IPS-15b (cell line): ENCODE data around the gene PTOV1.

Experiments used
- H3K27me3 ChIP-seq: one replicate; pipeline ENCODE4 v1.6.1; 2013; ENCODE audit warnings: low read length; ENCODE audit not compliant: control insufficient read depth, insufficient read depth
- H3K36me3 ChIP-seq: one replicate; pipeline ENCODE4 v1.6.1; 2013; ENCODE audit warnings: low read length; ENCODE audit not compliant: control insufficient read depth, insufficient read depth
- H3K4me1 ChIP-seq: one replicate; pipeline ENCODE4 v1.6.1; 2013; ENCODE audit warnings: mild to moderate bottlenecking, low read length; ENCODE audit not compliant: control insufficient read depth, insufficient read depth
- H3K4me3 ChIP-seq: one replicate; pipeline ENCODE4 v1.5.1; 2013; ENCODE audit warnings: low read depth, low read length
- H3K9ac ChIP-seq: one replicate; pipeline ENCODE4 v1.6.1; 2013; ENCODE audit warnings: low read depth, mild to moderate bottlenecking, low read length
- H3K9me3 ChIP-seq: one replicate; pipeline ENCODE4 v1.6.1; 2013; ENCODE audit warnings: mild to moderate bottlenecking, low read length; ENCODE audit not compliant: control insufficient read depth, insufficient read depth

The PTOV1 gene

GRCh38 chr19:49837009-49837310 lies 14.0 kb upstream of the PTOV1 start:
- no peak overlapping the region for H3K9ac ChIP-seq
- no peaks in the 10 kb centered on the region for H3K27me3 ChIP-seq
- H3K4me1 ChIP-seq, result no peaks in the 10 kb centered on the region
- no peaks in the 10 kb centered on the region for H3K9me3 ChIP-seq
- H3K36me3 ChIP-seq, result peaks cover 49% of the 10 kb centered on the region
- no peak overlapping the region for H3K4me3 ChIP-seq

DNA sequence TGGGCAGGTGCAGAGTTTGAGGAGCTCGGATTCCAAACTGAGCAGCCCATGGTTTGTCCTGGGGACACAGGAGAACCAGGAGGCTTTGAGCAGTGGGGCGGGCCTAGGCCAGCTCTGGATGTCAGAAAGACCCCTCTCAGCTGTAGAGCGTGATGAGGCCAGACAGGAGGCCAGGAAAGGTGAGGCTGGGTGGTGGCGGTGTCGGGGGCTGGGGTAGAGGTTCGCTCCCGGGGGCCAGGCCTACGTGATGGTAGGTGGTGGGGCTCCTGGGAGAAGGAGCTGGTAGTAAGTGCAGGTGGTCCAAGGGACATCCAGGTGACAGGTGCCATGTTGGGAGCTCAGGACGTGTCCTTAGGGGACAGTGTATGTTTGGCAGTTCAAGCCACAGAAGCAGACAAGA lies 13.5 kb upstream of the PTOV1 start:
- H3K4me3 ChIP-seq, result no peak overlapping the region
- H3K9me3 ChIP-seq, result no peaks in the 10 kb centered on the region
- H3K36me3 ChIP-seq, result peaks cover 46% of the 10 kb centered on the region

GRCh38 chr19:49838885-49839588 lies 11.9 kb upstream of the PTOV1 start:
- Histone ChIP-seq H3K9ac (no peak overlapping the region), H3K4me3 (no peak overlapping the region), H3K4me1 (no peaks in the 10 kb centered on the region), H3K27me3 (no peaks in the 10 kb centered on the region), H3K9me3 (no peaks in the 10 kb centered on the region), H3K36me3 (peaks cover 39% of the 10 kb centered on the region)

More for the DNA sequence above, 13.5 kb upstream of the PTOV1 start:
- no peaks in the 10 kb centered on the region for H3K27me3 ChIP-seq
- H3K4me1 ChIP-seq, result no peaks in the 10 kb centered on the region
- H3K9ac ChIP-seq, result no peak overlapping the region

DNA sequence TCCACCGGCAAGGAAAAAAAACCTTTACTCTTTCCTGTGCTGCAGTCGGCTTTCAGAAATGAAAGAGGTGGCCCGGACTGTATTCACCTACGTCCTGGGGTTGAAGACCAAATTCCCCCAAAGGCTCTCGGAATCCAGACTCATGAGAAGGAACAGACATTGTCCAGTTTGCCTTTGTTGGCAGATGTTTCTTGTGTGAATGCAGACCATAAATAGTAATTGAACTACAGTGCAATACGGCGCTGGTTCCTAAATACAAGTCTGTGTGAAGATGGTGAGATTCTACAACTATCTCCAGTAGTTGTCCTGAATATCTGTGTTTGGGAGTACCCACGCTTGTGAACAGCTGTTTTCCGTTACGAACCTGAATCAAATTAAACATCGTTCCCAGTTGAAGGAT lies 11.2 kb upstream of the PTOV1 start:
- H3K9ac ChIP-seq, result no peak overlapping the region
- H3K4me3 ChIP-seq, result no peak overlapping the region
- no peaks in the 10 kb centered on the region for H3K4me1 ChIP-seq
- peaks cover 33% of the 10 kb centered on the region for H3K36me3 ChIP-seq
- H3K9me3 ChIP-seq, result no peaks in the 10 kb centered on the region
- H3K27me3 ChIP-seq, result no peaks in the 10 kb centered on the region

DNA sequence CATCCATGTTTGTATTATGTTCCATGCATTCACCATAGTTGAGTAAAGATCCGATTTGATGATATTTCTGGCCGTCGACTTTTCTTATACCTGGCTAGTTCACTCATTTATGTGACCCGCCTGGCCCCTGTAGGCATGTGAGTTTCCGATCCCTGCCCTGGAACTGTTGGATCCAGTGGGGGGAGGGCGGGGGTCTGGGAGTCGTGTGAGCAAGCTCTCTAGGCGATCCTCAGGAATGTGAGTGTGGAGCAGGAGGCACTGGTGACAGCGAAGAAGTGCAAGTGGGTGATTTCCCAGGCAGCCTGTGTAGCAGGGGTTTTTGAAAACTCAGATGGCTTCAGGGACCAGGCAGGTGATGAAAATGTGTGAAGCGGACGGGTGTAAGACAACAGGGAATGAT lies 10.6 kb upstream of the PTOV1 start:
- H3K9me3 ChIP-seq, result no peaks in the 10 kb centered on the region
- H3K4me3 ChIP-seq, result no peak overlapping the region
- H3K27me3 ChIP-seq, result no peaks in the 10 kb centered on the region
- H3K4me1 ChIP-seq, result no peaks in the 10 kb centered on the region
- H3K9ac ChIP-seq, result no peak overlapping the region
- H3K36me3 ChIP-seq, result peaks cover 27% of the 10 kb centered on the region

DNA sequence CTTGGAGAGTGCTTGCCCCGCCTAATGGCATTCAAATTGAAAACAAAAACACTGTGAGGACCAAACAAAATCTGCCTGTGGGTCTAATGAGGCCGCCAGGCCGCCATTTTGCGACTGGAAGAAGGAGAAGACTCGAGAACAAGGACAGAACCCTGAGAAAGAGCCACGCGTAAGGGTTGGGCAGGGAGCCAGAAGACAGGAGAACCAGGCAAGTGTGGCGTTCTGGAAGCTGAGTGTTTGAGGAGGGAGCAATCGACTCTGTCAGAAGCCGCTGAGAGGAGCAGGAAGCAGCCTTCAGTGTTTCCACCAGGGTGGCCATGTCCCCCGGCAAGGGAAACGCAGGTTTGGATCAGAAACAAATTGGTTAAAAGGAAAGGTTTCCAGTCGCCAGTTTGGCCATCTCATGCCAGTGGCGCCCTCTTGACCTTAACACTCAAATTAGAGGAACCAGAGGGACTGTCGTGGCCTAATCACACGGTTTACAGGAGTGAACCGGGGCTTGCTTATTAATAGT lies 10.2 kb upstream of the PTOV1 start:
- Histone ChIP-seq H3K4me1 (no peaks in the 10 kb centered on the region), H3K36me3 (peaks cover 24% of the 10 kb centered on the region), H3K9me3 (no peaks in the 10 kb centered on the region), H3K27me3 (no peaks in the 10 kb centered on the region), H3K4me3 (no peak overlapping the region), H3K9ac (no peak overlapping the region)

- Histone ChIP-seq H3K4me1 (no peaks in the 10 kb centered on the region), H3K36me3 (peaks cover 3% of the 10 kb centered on the region), H3K9me3 (no peaks in the 10 kb centered on the region), H3K4me3 (no peak overlapping the region), H3K9ac (no peak overlapping the region), H3K27me3 (no peaks in the 10 kb centered on the region)
These were observed 7.7 kb upstream of the PTOV1 start for GRCh38 chr19:49843265-49843664.

DNA sequence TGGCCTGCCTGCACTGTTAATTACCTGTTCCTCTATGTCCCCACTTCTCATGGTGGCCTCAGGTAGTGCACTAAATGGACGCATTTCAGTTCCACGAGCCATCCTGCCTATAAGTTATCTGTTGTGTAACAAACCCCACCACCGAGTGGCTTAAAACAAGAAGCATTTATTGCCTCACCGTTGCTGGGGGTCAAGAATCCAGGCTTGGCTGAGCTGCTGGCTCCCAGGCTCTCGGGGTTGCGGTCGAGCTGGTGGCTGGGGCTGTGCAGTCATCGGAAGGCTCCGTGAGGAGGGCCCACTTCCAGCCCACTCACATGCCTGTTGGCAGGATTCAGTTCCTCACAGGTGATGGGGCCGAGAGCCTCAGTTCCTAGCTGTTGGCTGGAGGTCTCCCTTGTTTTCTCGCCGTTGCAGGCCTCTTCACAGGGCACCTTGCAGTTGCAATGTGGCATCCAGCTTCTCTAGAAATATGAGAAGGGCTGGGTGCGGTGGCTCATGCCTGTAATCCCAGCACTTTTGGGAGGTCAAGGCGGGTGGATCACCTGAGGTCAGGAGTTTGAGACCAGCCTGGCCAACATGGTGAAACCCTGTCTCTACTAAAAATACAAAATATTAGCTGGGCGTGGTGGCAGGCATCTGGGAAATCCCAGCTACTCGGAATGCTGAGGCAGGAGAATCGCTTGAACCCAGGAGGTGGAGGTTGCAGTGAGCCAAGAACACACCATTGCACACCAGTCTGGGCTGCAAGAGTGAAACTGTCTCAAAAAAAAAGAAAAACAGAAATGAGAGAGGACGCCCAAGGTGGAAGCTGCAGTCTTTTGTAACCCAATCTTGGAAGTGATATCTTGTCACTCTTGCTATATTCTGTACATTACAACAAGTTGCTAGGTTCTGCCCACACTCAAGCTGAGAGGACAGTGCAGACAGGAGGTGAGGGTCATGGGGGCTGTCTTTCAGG lies 6.5 kb upstream of the PTOV1 start:
- Histone ChIP-seq H3K4me3 (no peak overlapping the region), H3K9me3 (no peaks in the 10 kb centered on the region), H3K9ac (no peak overlapping the region), H3K36me3 (no peaks in the 10 kb centered on the region), H3K27me3 (no peaks in the 10 kb centered on the region), H3K4me1 (no peaks in the 10 kb centered on the region)

DNA sequence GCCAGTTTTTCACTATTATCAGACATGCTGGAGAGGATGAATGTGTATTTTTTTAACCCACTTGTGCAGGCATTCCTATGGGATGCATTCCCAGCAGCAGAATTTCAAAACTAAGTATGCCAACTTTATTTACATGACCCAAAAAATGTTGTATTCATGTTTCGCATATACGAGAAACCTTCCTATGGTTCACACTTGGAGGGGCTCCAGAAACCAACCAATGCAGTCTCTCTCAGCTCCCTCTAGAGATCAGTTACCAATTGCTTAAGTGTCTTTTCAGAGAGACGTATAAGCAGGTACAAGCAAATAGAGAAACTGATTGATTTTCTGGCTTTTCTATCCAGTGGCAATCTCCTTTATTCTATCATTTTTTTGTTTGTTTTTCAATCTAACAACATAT lies 5.5 kb upstream of the PTOV1 start:
- H3K27me3 ChIP-seq, result no peaks in the 10 kb centered on the region
- no peak overlapping the region for H3K9ac ChIP-seq
- no peak overlapping the region for H3K4me3 ChIP-seq
- H3K4me1 ChIP-seq, result no peaks in the 10 kb centered on the region
- no peaks in the 10 kb centered on the region for H3K9me3 ChIP-seq
- H3K36me3 ChIP-seq, result no peaks in the 10 kb centered on the region

DNA sequence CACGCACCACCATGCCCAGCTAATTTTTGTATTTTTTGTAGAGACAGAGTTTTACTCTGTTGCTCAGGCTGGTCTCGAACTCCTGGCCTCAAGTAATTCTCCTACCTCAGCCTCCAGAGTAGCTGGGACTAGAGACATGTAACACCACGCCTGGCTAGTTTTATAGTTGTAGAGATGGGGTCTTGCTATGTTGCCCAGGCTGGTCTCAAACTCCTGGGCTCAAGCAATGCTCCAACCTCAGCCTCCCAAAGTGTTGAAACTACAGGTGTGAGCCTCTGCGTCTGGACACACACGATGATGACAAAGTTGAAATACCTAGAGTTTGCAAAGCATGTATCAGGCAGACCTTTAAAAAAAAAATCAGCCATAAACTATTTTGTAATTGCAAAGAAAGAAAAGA lies 4.6 kb upstream of the PTOV1 start:
- Histone ChIP-seq H3K4me3 (no peak overlapping the region), H3K4me1 (no peaks in the 10 kb centered on the region)

GRCh38 chr19:49847731-49848696 lies 2.9 kb upstream of the PTOV1 start:
- Histone ChIP-seq H3K9ac (no peak overlapping the region), H3K4me3 (no peak overlapping the region), H3K27me3 (no peaks in the 10 kb centered on the region), H3K9me3 (no peaks in the 10 kb centered on the region), H3K4me1 (peaks cover 5% of the 10 kb centered on the region), H3K36me3 (no peaks in the 10 kb centered on the region)

More for the DNA sequence above, 4.6 kb upstream of the PTOV1 start:
- no peaks in the 10 kb centered on the region for H3K9me3 ChIP-seq
- no peaks in the 10 kb centered on the region for H3K36me3 ChIP-seq
- no peak overlapping the region for H3K9ac ChIP-seq
- H3K27me3 ChIP-seq, result no peaks in the 10 kb centered on the region
